ENCODE results near the gene RPTN.

The RPTN gene

DNA sequence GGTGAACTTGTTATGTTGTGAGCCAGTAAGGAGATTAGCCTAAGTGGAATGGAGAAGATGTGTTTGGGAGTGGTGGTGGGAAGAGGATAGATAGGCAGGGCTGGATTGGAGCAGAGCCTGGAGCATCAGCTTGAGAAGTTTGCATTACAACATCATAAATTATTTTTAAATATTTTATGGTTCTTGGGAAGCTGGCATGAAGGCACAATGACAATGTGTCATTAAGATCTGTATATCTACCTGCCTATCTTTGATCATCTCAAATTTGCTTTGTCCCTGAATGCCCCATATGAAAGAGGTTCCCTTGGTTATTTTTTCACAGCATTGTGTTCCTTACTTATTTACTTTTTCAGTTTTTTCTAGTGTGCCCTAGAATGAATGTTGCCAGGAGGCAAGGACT, 32.7 kb upstream of the RPTN start:
- no peak for DNase-seq (ENCODE audit: low read depth in 1 of 2, low spot score in 1 of 2)
- TF ChIP-seq, protein P1, sequence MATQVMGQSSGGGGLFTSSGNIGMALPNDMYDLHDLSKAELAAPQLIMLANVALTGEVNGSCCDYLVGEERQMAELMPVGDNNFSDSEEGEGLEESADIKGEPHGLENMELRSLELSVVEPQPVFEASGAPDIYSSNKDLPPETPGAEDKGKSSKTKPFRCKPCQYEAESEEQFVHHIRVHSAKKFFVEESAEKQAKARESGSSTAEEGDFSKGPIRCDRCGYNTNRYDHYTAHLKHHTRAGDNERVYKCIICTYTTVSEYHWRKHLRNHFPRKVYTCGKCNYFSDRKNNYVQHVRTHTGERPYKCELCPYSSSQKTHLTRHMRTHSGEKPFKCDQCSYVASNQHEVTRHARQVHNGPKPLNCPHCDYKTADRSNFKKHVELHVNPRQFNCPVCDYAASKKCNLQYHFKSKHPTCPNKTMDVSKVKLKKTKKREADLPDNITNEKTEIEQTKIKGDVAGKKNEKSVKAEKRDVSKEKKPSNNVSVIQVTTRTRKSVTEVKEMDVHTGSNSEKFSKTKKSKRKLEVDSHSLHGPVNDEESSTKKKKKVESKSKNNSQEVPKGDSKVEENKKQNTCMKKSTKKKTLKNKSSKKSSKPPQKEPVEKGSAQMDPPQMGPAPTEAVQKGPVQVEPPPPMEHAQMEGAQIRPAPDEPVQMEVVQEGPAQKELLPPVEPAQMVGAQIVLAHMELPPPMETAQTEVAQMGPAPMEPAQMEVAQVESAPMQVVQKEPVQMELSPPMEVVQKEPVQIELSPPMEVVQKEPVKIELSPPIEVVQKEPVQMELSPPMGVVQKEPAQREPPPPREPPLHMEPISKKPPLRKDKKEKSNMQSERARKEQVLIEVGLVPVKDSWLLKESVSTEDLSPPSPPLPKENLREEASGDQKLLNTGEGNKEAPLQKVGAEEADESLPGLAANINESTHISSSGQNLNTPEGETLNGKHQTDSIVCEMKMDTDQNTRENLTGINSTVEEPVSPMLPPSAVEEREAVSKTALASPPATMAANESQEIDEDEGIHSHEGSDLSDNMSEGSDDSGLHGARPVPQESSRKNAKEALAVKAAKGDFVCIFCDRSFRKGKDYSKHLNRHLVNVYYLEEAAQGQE (IDR thresholded peaks at IDR 0.05; ENCODE audit: insufficient replicate concordance, low read depth) = no peak
- TF ChIP-seq POLR2AphosphoS5 (IDR thresholded peaks at IDR 0.05; ENCODE audit: low read depth) (no peak), SPI1 (IDR thresholded peaks at IDR 0.05; ENCODE audit: borderline replicate concordance, low read depth) (no peak), GABPA (IDR thresholded peaks at IDR 0.05; ENCODE audit: low read depth) (no peak)
- TF ChIP-seq, protein P2, sequence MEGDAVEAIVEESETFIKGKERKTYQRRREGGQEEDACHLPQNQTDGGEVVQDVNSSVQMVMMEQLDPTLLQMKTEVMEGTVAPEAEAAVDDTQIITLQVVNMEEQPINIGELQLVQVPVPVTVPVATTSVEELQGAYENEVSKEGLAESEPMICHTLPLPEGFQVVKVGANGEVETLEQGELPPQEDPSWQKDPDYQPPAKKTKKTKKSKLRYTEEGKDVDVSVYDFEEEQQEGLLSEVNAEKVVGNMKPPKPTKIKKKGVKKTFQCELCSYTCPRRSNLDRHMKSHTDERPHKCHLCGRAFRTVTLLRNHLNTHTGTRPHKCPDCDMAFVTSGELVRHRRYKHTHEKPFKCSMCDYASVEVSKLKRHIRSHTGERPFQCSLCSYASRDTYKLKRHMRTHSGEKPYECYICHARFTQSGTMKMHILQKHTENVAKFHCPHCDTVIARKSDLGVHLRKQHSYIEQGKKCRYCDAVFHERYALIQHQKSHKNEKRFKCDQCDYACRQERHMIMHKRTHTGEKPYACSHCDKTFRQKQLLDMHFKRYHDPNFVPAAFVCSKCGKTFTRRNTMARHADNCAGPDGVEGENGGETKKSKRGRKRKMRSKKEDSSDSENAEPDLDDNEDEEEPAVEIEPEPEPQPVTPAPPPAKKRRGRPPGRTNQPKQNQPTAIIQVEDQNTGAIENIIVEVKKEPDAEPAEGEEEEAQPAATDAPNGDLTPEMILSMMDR (IDR thresholded peaks at IDR 0.05; ENCODE audit: insufficient read depth, low read length) = no peak
- Histone ChIP-seq H3K27me3 (ENCODE audit: insufficient read depth, poor library complexity, severe bottlenecking) (peaks cover 2% of the 10 kb centered on the region), H3K4me3 (replicated peaks; ENCODE audit: insufficient read depth, low read length) (no peak overlapping the region), H3K27ac (replicated peaks) (no peak overlapping the region)

DNA sequence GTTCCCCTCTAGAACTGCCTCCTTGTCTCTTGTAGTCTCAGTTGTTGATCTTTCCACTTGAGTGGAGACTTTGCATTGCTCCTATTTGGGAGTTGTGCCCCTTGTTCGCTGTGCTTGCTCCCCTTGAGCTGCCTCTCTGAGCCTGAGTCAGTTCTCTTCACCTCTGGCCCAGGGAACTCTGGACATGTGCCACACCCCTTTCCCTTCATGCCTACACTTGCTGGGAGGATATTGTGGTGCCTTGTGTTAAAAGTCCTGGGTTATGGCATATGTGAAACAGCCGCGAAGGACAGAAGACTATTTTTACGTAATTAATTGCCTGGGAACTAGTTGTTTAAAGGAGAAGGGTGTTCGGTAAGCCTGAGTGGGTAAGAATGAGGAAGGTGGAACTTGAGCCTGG, 32.2 kb upstream of the RPTN start:
- H3K4me3 ChIP-seq (replicated peaks; ENCODE audit: insufficient read depth, low read length) = no peak overlapping the region
- no peak for DNase-seq (ENCODE audit: low read depth in 1 of 2, low spot score in 1 of 2)
- TF ChIP-seq, protein P2 (IDR thresholded peaks at IDR 0.05; ENCODE audit: insufficient read depth, low read length) = no peak
- TF ChIP-seq SPI1 (IDR thresholded peaks at IDR 0.05; ENCODE audit: borderline replicate concordance, low read depth) (no peak), POLR2AphosphoS5 (IDR thresholded peaks at IDR 0.05; ENCODE audit: low read depth) (no peak), GABPA (IDR thresholded peaks at IDR 0.05; ENCODE audit: low read depth) (no peak)
- TF ChIP-seq, protein P1 (IDR thresholded peaks at IDR 0.05; ENCODE audit: insufficient replicate concordance, low read depth) = no peak
- peaks cover 2% of the 10 kb centered on the region for H3K27me3 ChIP-seq (ENCODE audit: insufficient read depth, poor library complexity, severe bottlenecking)
- no peak overlapping the region for H3K27ac ChIP-seq (replicated peaks)

DNA sequence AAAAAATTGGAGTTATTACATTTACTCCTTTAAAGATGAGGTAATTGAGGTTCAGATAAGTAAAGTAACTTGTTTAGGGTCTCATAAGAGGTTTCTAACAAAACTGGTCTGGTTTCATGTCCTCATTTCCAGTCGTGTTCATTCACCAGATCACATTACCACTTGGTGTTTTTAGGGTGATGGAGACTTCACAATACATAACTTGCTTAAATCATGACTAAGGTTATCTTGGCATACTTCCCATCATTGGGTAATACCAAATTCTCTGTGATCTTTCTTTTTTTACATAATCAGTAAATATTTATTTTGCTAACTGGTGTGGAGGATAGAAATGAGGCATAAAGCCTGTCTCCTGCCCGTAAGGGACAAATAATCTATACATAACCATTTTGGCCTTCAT, 31.6 kb upstream of the RPTN start:
- DNase-seq (ENCODE audit: low read depth in 1 of 2, low spot score in 1 of 2) = no peak
- no peak for TF ChIP-seq SPI1 (IDR thresholded peaks at IDR 0.05; ENCODE audit: borderline replicate concordance, low read depth)
- TF ChIP-seq, protein P2 (IDR thresholded peaks at IDR 0.05; ENCODE audit: insufficient read depth, low read length) = no peak
- no peak for TF ChIP-seq GABPA (IDR thresholded peaks at IDR 0.05; ENCODE audit: low read depth)
- TF ChIP-seq, protein P1 (IDR thresholded peaks at IDR 0.05; ENCODE audit: insufficient replicate concordance, low read depth) = no peak
- no peak for TF ChIP-seq POLR2AphosphoS5 (IDR thresholded peaks at IDR 0.05; ENCODE audit: low read depth)
- Histone ChIP-seq H3K27me3 (ENCODE audit: insufficient read depth, poor library complexity, severe bottlenecking) (peaks cover 2% of the 10 kb centered on the region), H3K27ac (replicated peaks) (no peak overlapping the region), H3K4me3 (replicated peaks; ENCODE audit: insufficient read depth, low read length) (no peak overlapping the region)

Measured in HL-60 (cell line).